GM18511 (cell line): ENCODE data around the gene CYGB.

Experiments used
- ATAC-seq: cut with Tn5 transposase; IDR thresholded peaks from one replicate; pipeline ENCODE4 v1.9.1; 2021; ENCODE audit warnings: mild to moderate bottlenecking, moderate library complexity; ENCODE audit not compliant: unreplicated experiment

Gene CYGB

GRCh38 chr17:76484228-76484725 lies 53.2 kb downstream of the CYGB start:
- no peak for ATAC-seq

- peak; percentile 73 for ATAC-seq
Observed at GRCh38 chr17:76481071-76481655, 56.3 kb downstream of the CYGB start.

GRCh38 chr17:76480632-76481031 lies 56.9 kb downstream of the CYGB start:
- ATAC-seq: no peak

GRCh38 chr17:76479515-76480060 lies 57.9 kb downstream of the CYGB start:
- ATAC-seq: no peak

GRCh38 chr17:76478730-76479514 lies 58.6 kb downstream of the CYGB start:
- ATAC-seq: no peak

- ATAC-seq: no peak
Observed at GRCh38 chr17:76478097-76478496, 59.4 kb downstream of the CYGB start.

- no peak for ATAC-seq
Observed at GRCh38 chr17:76477576-76477975, 59.9 kb downstream of the CYGB start.
